Neutrophil (primary cell): ENCODE measurements around the gene HNRNPA1L2.
"Not testable (repeated sequence)": the region's sequence is repeated elsewhere in the genome, so short reads cannot be mapped to it uniquely, and the experiment has no call there.

ENCODE experiments used
- H3K27ac ChIP-seq: fragments of 200-600 bp; sonication (generic); 2 replicates; pipeline ENCODE4 v1.5.1; 2016; ENCODE audit warnings: mild to moderate bottlenecking, moderate library complexity
- H3K27me3 ChIP-seq: fragments of 200-600 bp; sonication (generic); 2 replicates; pipeline ENCODE4 v1.6.0; 2016; ENCODE audit warnings: mild to moderate bottlenecking
- H3K36me3 ChIP-seq: fragments of 200-600 bp; sonication (generic); 2 replicates; pipeline ENCODE4 v1.5.1; 2017
- H3K4me1 ChIP-seq, 2 experiments: fragments of 200-600 bp in 1 of 2; sonication (generic) in 1 of 2; 1 replicate in 1 of 2; 2 replicates in 1 of 2; pipeline versions ENCODE4 v1.5.1 to v1.6.1; 2013 to 2016; ENCODE audit warnings: low read depth in 1 of 2, low read length in 1 of 2, mild to moderate bottlenecking in 1 of 2, moderate library complexity in 1 of 2; ENCODE audit not compliant: control insufficient read depth in 1 of 2, insufficient read depth in 1 of 2
- H3K4me3 ChIP-seq, 2 experiments: fragments of 200-600 bp in 1 of 2; sonication (generic) in 1 of 2; 1 replicate in 1 of 2; 2 replicates in 1 of 2; pipeline ENCODE4 v1.5.1; 2013 to 2016; ENCODE audit warnings: low read depth in 1 of 2, low read length in 1 of 2, mild to moderate bottlenecking in 1 of 2, moderate library complexity in 1 of 2
- H3K9me3 ChIP-seq: fragments of 200-600 bp; sonication (generic); 2 replicates; pipeline ENCODE4 v1.5.1; 2016
- CTCF ChIP-seq: fragments of 200-600 bp; sonication (generic); IDR thresholded peaks from 2 replicates; pipeline ENCODE4 v1.5.1; 2016; ENCODE audit warnings: antibody characterized with exemption

The HNRNPA1L2 gene

DNA sequence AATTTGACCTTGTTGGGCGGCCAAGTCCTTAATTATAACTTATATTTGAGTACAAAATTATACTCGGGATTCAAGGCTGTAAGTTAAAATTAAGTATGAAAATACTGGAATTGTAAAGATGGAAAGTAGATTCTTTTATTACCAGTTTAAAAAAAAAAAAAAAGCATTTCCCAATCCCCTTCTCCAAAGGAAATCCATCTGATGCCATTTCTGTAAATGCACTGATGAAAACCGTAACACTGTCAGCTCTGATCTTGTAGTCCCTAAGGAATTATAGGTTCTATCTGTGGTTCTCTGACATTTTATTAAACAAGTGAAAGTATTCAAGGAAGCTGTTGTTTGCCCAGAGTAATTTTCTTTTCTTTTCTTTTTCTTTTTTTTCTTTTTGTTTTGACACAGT lies 41.6 kb upstream of the HNRNPA1L2 start:
- Histone ChIP-seq H3K36me3 (no peaks in the 10 kb centered on the region), H3K9me3 (no peaks in the 10 kb centered on the region), H3K27ac (no peak overlapping the region), H3K4me1 (peaks cover 11 to 12% of the 10 kb centered on the region in 2 experiments), H3K27me3 (peaks cover 50% of the 10 kb centered on the region), H3K4me3 (no peak overlapping the region)
- TF ChIP-seq CTCF: no peak

- not testable (repeated sequence) for H3K9me3 ChIP-seq, H3K36me3 ChIP-seq, H3K27ac ChIP-seq, H3K4me3 ChIP-seq
- H3K4me1 ChIP-seq: peaks cover 11 to 12% of the 10 kb centered on the region in 2 experiments
- peaks cover 40% of the 10 kb centered on the region for H3K27me3 ChIP-seq
These were observed 38.9 kb upstream of the HNRNPA1L2 start for GRCh38 chr13:52603316-52603715.

DNA sequence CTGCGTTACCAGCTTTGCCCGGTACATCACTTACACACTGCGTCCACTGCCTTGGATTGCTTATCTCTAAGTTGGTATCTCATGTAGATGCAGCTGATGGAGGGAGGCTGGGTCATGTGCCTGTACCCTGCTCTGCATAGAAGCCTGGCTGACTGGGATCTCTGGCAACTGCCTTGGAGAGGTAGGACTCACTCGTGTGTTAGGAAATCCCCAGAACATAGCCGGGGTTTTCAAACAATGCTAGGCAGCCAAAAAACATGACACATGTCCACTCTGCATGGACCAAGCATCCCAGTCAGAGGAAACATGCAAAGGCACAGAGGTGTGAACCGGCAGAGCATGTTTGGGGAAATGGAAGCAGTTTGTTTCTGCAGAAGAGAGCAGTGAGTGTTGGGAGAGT lies 36.1 kb upstream of the HNRNPA1L2 start:
- not testable (repeated sequence) for H3K36me3 ChIP-seq, H3K4me1 ChIP-seq, H3K4me3 ChIP-seq, H3K27ac ChIP-seq, H3K9me3 ChIP-seq
- peaks cover 11% of the 10 kb centered on the region for H3K27me3 ChIP-seq

DNA sequence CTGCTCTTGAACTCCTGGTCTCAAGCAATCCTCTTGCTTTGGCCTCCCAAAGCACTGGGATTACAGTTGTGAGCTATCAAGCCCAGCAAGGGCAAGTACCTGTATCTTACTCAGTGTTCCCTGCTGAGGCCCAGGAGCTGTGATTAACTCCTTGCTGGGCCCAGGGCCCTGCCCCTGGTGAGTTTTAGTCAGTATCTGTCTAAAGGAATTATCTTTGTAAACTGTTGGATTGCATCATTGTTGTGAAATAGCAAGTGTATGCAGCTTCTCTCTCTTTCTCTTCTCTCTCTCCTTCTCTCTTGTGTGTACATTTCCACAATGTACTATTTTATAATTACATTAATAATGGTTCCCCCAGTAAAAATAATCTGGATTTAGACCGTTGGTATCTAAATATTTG lies 35.4 kb upstream of the HNRNPA1L2 start:
- H3K27me3 ChIP-seq, H3K4me3 ChIP-seq, H3K27ac ChIP-seq, H3K9me3 ChIP-seq, H3K4me1 ChIP-seq, H3K36me3 ChIP-seq: not testable (repeated sequence)

- not testable (repeated sequence) for H3K27ac ChIP-seq, H3K27me3 ChIP-seq, H3K36me3 ChIP-seq, H3K4me3 ChIP-seq, H3K9me3 ChIP-seq, H3K4me1 ChIP-seq
These were observed 34.0 kb upstream of the HNRNPA1L2 start for GRCh38 chr13:52608184-52608583.

DNA sequence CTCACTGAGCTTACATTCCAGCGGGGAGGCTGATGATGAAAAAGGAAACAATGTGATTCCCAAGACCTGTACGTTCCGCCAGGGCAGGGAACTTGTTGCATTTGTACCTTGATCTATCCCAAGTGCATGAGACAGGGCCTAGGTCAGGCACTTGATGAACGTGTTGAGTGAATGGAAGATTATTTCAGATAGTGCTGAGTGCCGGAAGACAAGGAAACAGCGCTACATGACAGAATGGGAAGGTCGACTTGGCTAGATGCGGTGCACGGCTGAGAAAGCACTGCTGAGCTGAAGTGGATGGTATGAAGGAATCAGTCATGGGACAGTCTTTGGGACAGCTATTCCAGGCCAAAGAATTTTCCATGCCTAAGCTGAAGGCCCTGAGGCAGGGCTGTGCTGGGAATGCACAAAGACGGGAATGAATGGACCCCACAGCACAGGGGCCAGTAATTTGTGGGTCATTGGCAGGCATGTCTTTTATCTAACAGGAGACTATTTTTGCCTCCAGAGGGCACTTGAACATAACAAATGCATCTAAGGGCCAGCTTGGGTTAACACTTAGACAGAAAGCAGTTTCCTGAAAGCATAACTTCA lies 33.1 kb upstream of the HNRNPA1L2 start:
- not testable (repeated sequence) for H3K9me3 ChIP-seq, H3K4me1 ChIP-seq, H3K27ac ChIP-seq, H3K4me3 ChIP-seq, H3K36me3 ChIP-seq, H3K27me3 ChIP-seq

DNA sequence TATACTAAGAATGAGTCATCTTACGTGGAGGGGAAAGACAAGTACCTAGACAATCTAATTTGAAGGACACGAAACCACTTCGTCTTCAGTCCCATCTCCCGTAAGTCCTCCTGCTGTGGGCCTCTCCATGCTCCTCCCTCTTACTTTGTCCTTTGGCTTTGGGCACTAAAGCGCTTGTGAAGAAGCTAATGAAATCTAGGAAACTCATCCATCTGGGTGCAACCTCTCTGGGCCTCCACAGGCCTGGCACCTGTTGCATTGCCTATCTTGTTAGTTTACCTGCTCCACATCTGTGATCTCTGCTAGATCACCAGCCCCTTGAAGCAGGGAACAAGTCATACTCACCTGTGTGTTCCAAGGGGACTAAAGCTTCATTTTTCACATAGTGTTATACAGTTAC lies 32.1 kb upstream of the HNRNPA1L2 start:
- not testable (repeated sequence) for H3K4me1 ChIP-seq, H3K27ac ChIP-seq, H3K36me3 ChIP-seq, H3K27me3 ChIP-seq, H3K9me3 ChIP-seq, H3K4me3 ChIP-seq

GRCh38 chr13:52615134-52615801 lies 27.0 kb upstream of the HNRNPA1L2 start:
- TF ChIP-seq CTCF: no peak
- Histone ChIP-seq H3K36me3 (no peaks in the 10 kb centered on the region), H3K4me1 (peaks cover 15 to 18% of the 10 kb centered on the region in 2 experiments), H3K27me3 (peaks cover 4% of the 10 kb centered on the region), H3K27ac (no peak overlapping the region), H3K9me3 (no peaks in the 10 kb centered on the region), H3K4me3 (no peak overlapping the region)
